Measurements from ENCODE around the gene RBMS3.

The RBMS3 gene

DNA sequence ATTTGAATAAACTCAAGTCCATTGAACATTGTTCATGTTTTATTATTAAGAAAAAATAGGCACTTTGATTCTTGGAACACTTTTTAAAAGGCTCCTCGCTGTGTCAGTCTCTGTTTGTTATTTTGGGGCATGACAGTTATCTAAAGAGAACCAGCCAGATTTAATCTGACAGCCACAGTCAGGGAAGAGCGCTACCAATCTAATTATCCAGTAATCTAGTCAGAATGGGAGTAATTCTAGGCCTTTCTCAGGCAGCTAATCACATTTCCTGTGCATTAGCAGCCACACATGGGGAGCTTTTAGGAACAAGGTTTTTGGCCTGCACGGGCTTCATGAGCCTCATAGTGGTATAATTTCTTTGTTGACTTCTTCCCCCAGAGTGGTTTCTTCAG is 362.2 kb downstream of the RBMS3 start:
- no CpG with 5 or more reads among the region's 3 CpGs for WGBS (ENCODE audit: extremely low coverage, insufficient coverage, insufficient read length)
- no peak overlapping the region for H3K23ac ChIP-seq (ENCODE audit: low read length)
- no peak for DNase-seq

DNA sequence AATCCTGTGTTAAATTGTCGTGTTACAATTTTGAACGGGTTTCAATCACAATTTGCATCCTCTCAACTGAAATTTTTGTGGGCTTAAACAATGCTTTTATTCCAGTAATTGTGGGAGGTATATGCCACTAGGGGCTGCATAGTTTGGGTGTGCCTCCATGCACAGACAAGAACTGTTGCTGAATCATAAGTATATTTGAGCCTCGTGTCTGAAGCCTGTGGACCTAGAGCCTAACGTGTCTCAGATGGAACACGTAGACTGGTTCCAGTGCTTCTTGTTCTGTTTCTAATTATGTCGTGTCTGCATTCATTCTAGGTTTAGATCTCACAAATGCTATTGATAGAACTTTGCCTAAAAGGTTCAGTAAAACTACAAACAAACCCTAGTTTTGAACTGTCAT is 363.4 kb downstream of the RBMS3 start:
- H3K27me3 ChIP-seq (ENCODE audit: insufficient read depth, low read length), result no peaks in the 10 kb centered on the region

More for the DNA sequence above, 362.2 kb downstream of the RBMS3 start:
- Histone ChIP-seq H4K12ac (ENCODE audit: low read depth, low read length) (no peak overlapping the region), H3K79me1 (ENCODE audit: low read length) (no peaks in the 10 kb centered on the region), H3K14ac (ENCODE audit: low read length) (no peak overlapping the region), H2BK5ac (ENCODE audit: low read depth, low read length, poor library complexity) (no peak overlapping the region), H3K27ac (ENCODE audit: low read depth, low read length) (no peak overlapping the region), H3K9me3 (ENCODE audit: insufficient read depth, low read depth, low read length) (no peaks in the 10 kb centered on the region), H3K27me3 (ENCODE audit: insufficient read depth, low read length) (no peaks in the 10 kb centered on the region), H3K18ac (ENCODE audit: low read length) (no peak overlapping the region), H3K4me3 (ENCODE audit: low read depth, low read length) (no peak overlapping the region), H2AFZ (ENCODE audit: insufficient read depth, low read length, poor library complexity) (no peak overlapping the region), H3K4me1 (ENCODE audit: control insufficient read depth in 1 of 2, insufficient read depth in 2 of 2, low read length in 2 of 2) (peaks cover 0 to 7% of the 10 kb centered on the region in 2 experiments), H2BK12ac (ENCODE audit: low read length) (no peak overlapping the region), H3K4ac (ENCODE audit: low read depth, low read length) (no peak overlapping the region), H4K8ac (ENCODE audit: low read depth, low read length) (peak overlapping the region; percentile 38), H3K9ac (ENCODE audit: low read length) (no peak overlapping the region), H4K91ac (ENCODE audit: low read depth, low read length) (no peak overlapping the region), H3K4me2 (ENCODE audit: low read length) (no peak overlapping the region), H3K79me2 (ENCODE audit: control insufficient read depth, insufficient read depth, low read length, poor library complexity) (no peaks in the 10 kb centered on the region), H3K36me3 (ENCODE audit: control insufficient read depth in 1 of 2, insufficient read depth in 2 of 2, low read length in 2 of 2) (no peaks in the 10 kb centered on the region), H2AK5ac (ENCODE audit: low read length) (no peak overlapping the region), H2BK120ac (ENCODE audit: insufficient read depth, low read length, poor library complexity) (no peak overlapping the region)

DNA sequence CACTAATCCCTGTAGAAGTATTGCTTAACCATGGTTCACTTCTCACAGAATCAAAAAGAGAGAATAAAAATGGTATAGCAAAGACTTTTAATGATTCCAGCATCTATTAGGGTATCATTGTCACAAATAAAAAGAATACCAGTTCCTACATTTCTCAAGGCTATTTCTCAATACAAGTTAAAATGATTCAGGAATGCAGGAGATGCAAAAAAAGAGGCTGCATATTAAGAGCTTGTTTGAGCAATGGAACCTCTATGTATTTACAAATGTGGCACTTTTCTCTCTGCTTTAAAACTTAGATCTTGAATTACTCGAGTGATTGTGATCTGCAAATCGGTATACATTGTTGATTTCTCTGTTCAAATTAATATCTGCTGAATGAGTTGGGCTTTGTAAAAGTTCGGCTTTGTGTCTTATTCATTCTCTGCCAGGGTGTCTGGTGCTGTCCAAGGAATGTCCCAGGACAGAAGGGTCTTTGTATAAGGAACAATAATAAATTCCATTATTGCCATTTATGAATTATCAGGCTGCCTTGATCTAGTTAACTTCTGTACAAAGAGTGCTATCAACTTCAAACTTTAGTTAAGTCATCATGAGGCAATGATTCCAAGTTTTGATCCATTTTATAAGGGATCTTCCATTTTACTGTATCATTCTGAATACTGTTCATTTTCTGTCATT is 364.2 kb downstream of the RBMS3 start:
- no peak overlapping the region for H2AFZ ChIP-seq (ENCODE audit: insufficient read depth, low read length, poor library complexity)
- no peak overlapping the region for H3K14ac ChIP-seq (ENCODE audit: low read length)
- H2BK5ac ChIP-seq (ENCODE audit: low read depth, low read length, poor library complexity), result no peak overlapping the region
- H3K79me2 ChIP-seq (ENCODE audit: control insufficient read depth, insufficient read depth, low read length, poor library complexity), result no peaks in the 10 kb centered on the region
- no peak overlapping the region for H2BK120ac ChIP-seq (ENCODE audit: insufficient read depth, low read length, poor library complexity)
- H4K8ac ChIP-seq (ENCODE audit: low read depth, low read length), result no peak overlapping the region
- H3K23ac ChIP-seq (ENCODE audit: low read length), result no peak overlapping the region
- H3K18ac ChIP-seq (ENCODE audit: low read length), result no peak overlapping the region
- WGBS (ENCODE audit: extremely low coverage, insufficient coverage, insufficient read length), result no CpG with 5 or more reads among the region's 3 CpGs
- H3K4me2 ChIP-seq (ENCODE audit: low read length), result no peak overlapping the region
- no peak overlapping the region for H3K27ac ChIP-seq (ENCODE audit: low read depth, low read length)
- H4K12ac ChIP-seq (ENCODE audit: low read depth, low read length), result no peak overlapping the region
- H3K4me1 ChIP-seq (ENCODE audit: control insufficient read depth in 1 of 2, insufficient read depth in 2 of 2, low read length in 2 of 2), result peaks cover 2 to 7% of the 10 kb centered on the region in 2 experiments
- H3K27me3 ChIP-seq (ENCODE audit: insufficient read depth, low read length), result no peaks in the 10 kb centered on the region
- no peaks in the 10 kb centered on the region for H3K9me3 ChIP-seq (ENCODE audit: insufficient read depth, low read depth, low read length)
- H3K4me3 ChIP-seq (ENCODE audit: low read depth, low read length), result no peak overlapping the region
- no peaks in the 10 kb centered on the region for H3K36me3 ChIP-seq (ENCODE audit: control insufficient read depth in 1 of 2, insufficient read depth in 2 of 2, low read length in 2 of 2)
- H3K9ac ChIP-seq (ENCODE audit: low read length), result no peak overlapping the region
- no peak for DNase-seq
- H4K91ac ChIP-seq (ENCODE audit: low read depth, low read length), result no peak overlapping the region
- H3K4ac ChIP-seq (ENCODE audit: low read depth, low read length), result no peak overlapping the region
- no peaks in the 10 kb centered on the region for H3K79me1 ChIP-seq (ENCODE audit: low read length)
- H2BK12ac ChIP-seq (ENCODE audit: low read length), result no peak overlapping the region
- H2AK5ac ChIP-seq (ENCODE audit: low read length), result no peak overlapping the region

More for the DNA sequence above, 363.4 kb downstream of the RBMS3 start:
- Histone ChIP-seq H4K91ac (ENCODE audit: low read depth, low read length) (no peak overlapping the region), H3K14ac (ENCODE audit: low read length) (no peak overlapping the region), H3K79me1 (ENCODE audit: low read length) (no peaks in the 10 kb centered on the region), H3K4me1 (ENCODE audit: control insufficient read depth in 1 of 2, insufficient read depth in 2 of 2, low read length in 2 of 2) (peaks cover 2 to 7% of the 10 kb centered on the region in 2 experiments), H3K4me3 (ENCODE audit: low read depth, low read length) (no peak overlapping the region), H3K27ac (ENCODE audit: low read depth, low read length) (no peak overlapping the region), H2AK5ac (ENCODE audit: low read length) (no peak overlapping the region), H3K4ac (ENCODE audit: low read depth, low read length) (no peak overlapping the region), H4K12ac (ENCODE audit: low read depth, low read length) (no peak overlapping the region), H2BK120ac (ENCODE audit: insufficient read depth, low read length, poor library complexity) (no peak overlapping the region), H2AFZ (ENCODE audit: insufficient read depth, low read length, poor library complexity) (no peak overlapping the region), H3K9ac (ENCODE audit: low read length) (no peak overlapping the region), H3K36me3 (ENCODE audit: control insufficient read depth in 1 of 2, insufficient read depth in 2 of 2, low read length in 2 of 2) (no peaks in the 10 kb centered on the region), H2BK5ac (ENCODE audit: low read depth, low read length, poor library complexity) (no peak overlapping the region), H3K18ac (ENCODE audit: low read length) (no peak overlapping the region), H3K4me2 (ENCODE audit: low read length) (no peak overlapping the region), H3K79me2 (ENCODE audit: control insufficient read depth, insufficient read depth, low read length, poor library complexity) (no peaks in the 10 kb centered on the region), H4K8ac (ENCODE audit: low read depth, low read length) (no peak overlapping the region), H2BK12ac (ENCODE audit: low read length) (no peak overlapping the region), H3K23ac (ENCODE audit: low read length) (no peak overlapping the region), H3K9me3 (ENCODE audit: insufficient read depth, low read depth, low read length) (no peaks in the 10 kb centered on the region)
- no peak for DNase-seq
- no CpG with 5 or more reads among the region's 6 CpGs for WGBS (ENCODE audit: extremely low coverage, insufficient coverage, insufficient read length)

DNA sequence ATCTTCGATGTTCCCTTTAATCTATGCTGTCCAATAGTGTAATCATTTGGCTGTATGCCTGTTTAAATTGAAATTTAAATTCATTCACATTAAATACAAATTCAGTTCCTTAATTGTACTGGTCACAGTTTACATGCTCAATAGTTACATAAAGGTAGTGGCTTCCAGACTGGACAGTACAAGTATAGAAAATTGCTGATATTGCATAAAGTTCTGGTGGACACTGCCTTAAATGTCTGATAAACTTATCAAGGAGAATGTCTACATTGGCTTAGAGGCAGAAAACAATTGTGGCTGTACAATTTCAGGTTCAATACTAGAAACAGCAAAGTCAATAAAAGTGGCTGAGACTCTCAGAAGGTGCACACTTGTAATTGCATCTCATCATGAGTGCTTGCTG is 365.2 kb downstream of the RBMS3 start:
- H3K4ac ChIP-seq (ENCODE audit: low read depth, low read length), result no peak overlapping the region
- no CpG with 5 or more reads among the region's 1 CpG for WGBS (ENCODE audit: extremely low coverage, insufficient coverage, insufficient read length)
- no peak overlapping the region for H3K27ac ChIP-seq (ENCODE audit: low read depth, low read length)
- no peaks in the 10 kb centered on the region for H3K79me2 ChIP-seq (ENCODE audit: control insufficient read depth, insufficient read depth, low read length, poor library complexity)
- no peak overlapping the region for H3K18ac ChIP-seq (ENCODE audit: low read length)
- H3K4me1 ChIP-seq (ENCODE audit: control insufficient read depth in 1 of 2, insufficient read depth in 2 of 2, low read length in 2 of 2), result peaks cover 2 to 7% of the 10 kb centered on the region in 2 experiments
- DNase-seq, result no peak
- H3K79me1 ChIP-seq (ENCODE audit: low read length), result no peaks in the 10 kb centered on the region
- no peaks in the 10 kb centered on the region for H3K27me3 ChIP-seq (ENCODE audit: insufficient read depth, low read length)
- no peaks in the 10 kb centered on the region for H3K9me3 ChIP-seq (ENCODE audit: insufficient read depth, low read depth, low read length)
- no peak overlapping the region for H3K4me2 ChIP-seq (ENCODE audit: low read length)
- H2BK5ac ChIP-seq (ENCODE audit: low read depth, low read length, poor library complexity), result no peak overlapping the region
- H2BK120ac ChIP-seq (ENCODE audit: insufficient read depth, low read length, poor library complexity), result no peak overlapping the region
- H3K14ac ChIP-seq (ENCODE audit: low read length), result no peak overlapping the region
- H2AK5ac ChIP-seq (ENCODE audit: low read length), result no peak overlapping the region
- no peak overlapping the region for H3K23ac ChIP-seq (ENCODE audit: low read length)
- no peak overlapping the region for H4K91ac ChIP-seq (ENCODE audit: low read depth, low read length)
- H3K9ac ChIP-seq (ENCODE audit: low read length), result no peak overlapping the region
- H3K36me3 ChIP-seq (ENCODE audit: control insufficient read depth in 1 of 2, insufficient read depth in 2 of 2, low read length in 2 of 2), result no peaks in the 10 kb centered on the region
- H2AFZ ChIP-seq (ENCODE audit: insufficient read depth, low read length, poor library complexity), result no peak overlapping the region
- H3K4me3 ChIP-seq (ENCODE audit: low read depth, low read length), result no peak overlapping the region
- H4K8ac ChIP-seq (ENCODE audit: low read depth, low read length), result no peak overlapping the region
- H2BK12ac ChIP-seq (ENCODE audit: low read length), result no peak overlapping the region
- H4K12ac ChIP-seq (ENCODE audit: low read depth, low read length), result no peak overlapping the region
